Activated CD4-positive, CD25-positive, alpha-beta regulatory T cell (primary cell): ENCODE results near the gene IPO5.
"Not testable (repeated sequence)": the region's sequence is repeated elsewhere in the genome, so short reads cannot be mapped to it uniquely, and the experiment has no call there.

Source experiments
- DNase-seq, 4 experiments: peaks; one replicate each; lab custom pipeline; 2025; lab: John Stamatoyannopoulos, UW

IPO5 gene

GRCh38 chr13:97949316-97949715 is 4.2 kb upstream of the IPO5 start:
- DNase-seq = not testable (repeated sequence)

DNA sequence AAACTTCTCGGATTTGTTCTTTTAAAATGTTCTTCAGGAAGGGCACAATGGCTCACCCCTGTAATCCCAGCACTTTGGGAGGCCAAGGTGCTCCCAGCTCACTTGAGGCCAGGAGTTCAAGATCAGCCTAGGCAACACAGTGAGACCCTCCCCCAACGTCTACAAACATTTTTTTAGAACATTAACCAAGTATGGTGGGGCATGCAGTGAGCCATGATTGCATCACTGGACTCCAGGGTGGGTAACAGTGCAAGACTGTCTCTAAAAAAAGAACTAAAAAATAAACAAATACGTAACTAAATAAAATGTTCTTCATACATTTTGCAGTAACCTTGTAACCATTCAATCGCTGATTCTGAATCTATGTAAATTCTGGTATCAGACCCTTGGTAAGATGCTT is 2.1 kb upstream of the IPO5 start:
- DNase-seq = no peak

DNA sequence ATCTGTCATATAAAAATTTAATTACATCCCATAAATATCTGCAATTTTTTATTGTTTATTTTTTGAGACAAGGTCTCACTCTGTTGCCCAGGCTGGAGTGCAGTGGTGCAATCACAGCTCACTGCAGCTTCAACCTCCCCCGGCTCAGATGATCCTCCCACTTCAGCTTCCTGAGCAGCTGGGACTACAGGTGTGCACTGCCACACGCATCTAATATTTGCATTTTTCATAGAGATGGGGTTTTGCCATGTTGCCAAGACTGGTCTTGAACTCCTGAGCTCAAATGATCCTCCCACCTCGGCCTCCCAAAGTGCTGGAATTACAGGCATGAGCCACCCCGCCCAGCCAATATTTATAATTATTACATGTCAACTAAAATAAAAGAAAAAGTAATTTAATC is 644 bp upstream of the IPO5 start:
- not testable (repeated sequence) for DNase-seq

- no peak for DNase-seq
These were observed 7.9 kb downstream of the IPO5 start for GRCh38 chr13:97961340-97961739.

DNA sequence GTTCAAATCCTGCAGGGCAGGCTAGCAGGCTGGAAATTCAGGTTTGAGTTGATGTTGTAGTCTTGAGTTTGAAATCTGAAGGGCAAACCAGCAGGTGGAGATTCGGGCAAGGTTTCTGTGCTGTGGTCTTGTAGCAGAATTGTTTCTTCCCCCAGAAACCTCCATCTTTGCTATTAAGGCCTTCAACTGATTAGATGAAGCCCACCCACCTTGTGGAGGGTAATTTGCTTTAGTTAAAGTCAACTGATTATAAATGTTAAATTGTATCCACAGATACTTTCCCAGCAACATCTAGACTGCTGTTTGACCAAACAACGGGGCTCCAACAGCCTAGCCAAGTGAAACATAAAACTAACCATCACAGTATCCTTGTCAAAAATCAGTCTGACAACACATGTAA is 9.4 kb downstream of the IPO5 start:
- no peak for DNase-seq

GRCh38 chr13:97967226-97967625 is 13.8 kb downstream of the IPO5 start:
- DNase-seq = no peak

DNA sequence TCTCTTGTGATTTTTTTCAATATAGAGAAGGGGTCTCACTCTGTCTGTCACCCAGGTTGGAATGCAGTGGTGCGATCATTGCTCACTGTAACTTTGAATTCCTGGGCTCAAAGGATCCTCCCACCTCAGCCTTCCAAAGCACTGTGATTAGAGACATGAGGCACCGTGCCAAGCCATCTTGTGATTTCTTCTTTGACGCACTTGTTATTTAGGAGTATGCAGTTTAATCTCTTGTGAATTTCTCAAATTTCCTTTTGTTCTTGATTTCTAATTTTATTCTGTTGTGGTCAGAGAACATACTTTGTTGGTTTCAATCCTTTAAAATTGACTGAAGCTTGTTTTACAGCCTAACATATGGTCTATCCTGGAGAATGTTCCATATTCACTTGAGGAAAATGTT is 14.5 kb downstream of the IPO5 start:
- DNase-seq = no peak

DNA sequence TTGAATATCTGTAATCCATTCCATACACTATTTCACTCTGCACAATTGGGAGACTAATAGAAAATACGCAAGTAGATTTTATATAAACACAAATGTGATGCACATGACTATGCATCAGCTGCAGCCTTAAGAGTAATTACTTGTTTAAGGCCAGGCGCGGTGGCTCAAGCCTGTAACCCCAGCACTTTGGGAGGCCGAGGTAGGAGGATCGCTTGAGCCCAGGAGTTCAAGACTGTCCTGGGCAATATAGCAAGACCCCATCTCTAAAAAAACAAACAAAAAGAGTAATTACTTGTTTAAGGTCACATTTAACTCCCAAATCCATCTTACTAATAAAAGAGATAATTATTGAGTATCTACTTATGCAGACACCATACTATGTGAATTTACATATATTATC is 18.0 kb downstream of the IPO5 start:
- DNase-seq = no peak

- no peak for DNase-seq
These were observed 21.3 kb downstream of the IPO5 start for GRCh38 chr13:97974773-97975172.

DNA sequence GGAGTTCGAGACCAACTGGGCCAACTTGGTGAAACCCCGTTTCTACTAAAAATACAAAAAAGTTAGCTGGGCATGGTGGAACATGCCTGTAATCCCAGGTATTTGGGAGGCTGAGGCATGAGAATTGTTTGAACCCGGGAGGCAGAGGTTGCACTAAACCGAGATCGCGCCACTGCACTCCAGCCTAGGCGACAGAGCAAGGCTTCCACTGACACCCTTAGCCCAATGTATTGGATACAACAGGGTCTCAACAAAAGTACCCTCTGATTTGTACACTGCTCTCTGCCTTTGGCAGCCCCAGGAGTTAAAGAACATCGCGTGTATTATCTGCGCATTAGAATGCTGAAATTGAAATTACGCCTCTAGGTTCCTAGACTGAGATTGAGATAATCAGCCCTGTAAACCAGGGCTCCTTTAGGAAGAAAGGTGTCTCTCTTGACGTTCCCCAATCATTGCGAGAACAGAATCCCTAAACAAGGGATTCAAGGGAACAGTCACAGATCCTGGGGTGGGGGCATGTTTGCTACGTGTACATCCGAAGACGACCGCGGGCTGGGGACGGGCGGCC is 21.9 kb downstream of the IPO5 start:
- DNase-seq = no peak

DNA sequence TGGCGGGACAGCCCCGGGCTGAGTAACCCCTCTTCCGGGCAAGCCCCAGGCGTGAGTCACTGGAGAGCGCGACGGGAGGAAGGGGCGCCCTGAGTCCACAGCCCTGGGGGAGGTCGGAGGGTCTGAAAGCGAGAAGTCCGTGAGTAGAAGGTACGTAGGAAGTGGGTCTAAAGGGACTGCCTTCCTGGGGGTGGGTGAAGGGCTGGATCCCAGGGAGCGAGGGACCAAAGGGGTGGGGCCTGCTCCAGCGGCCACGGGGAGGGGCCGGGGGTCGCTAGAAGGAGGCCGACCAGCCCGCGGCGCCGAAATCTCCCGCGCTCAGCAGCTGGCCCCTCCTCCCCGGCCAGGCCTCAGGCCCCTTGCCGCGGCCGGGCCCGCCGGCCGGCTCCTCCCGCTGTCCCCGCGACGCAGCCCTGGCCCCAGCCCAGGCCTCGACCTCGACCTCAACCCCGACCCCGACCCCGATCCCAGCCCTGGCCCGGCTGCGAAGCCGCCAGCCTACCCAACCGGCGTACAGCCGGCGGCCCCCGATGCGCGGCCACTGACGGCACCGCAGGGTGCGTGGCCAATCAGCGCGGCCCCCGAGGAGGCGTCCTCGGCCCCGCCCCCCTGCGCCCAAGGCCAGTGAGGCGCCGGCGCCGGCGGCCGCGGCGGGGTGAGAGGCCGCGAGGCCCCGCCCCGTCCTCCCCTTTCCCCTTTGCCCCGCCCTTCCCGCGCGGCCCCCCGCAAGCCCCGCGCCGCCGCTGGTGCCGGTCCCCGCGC is 22.6 kb downstream of the IPO5 start:
- peak; percentile 73 to 90 (median 82) for DNase-seq

GRCh38 chr13:97976610-97977521 is 23.4 kb downstream of the IPO5 start:
- DNase-seq = peak in 1 of 4 experiments; percentile 25

- no peak for DNase-seq
These were observed 24.5 kb downstream of the IPO5 start for GRCh38 chr13:97977982-97978381.

DNA sequence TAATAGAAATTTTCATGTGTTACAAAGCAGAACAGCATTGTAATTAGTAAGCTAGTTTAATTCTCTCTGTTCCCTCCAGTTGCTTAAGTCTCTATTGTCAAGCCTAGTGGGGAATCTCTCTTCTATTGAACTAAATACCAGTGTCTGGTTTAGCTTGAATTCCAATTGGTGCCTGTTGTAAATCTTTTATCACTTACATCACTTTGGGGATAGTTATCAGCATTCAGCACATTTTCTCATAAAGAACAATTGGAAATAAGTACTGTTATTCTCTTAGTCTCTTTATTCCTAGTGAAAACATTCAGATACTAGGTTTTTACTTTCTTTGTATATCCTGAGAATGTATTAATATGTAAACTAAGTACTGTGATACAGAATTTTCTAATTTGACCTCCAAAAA is 25.2 kb downstream of the IPO5 start:
- DNase-seq = no peak

- no peak for DNase-seq
These were observed 25.6 kb downstream of the IPO5 start for GRCh38 chr13:97979051-97979450.

DNA sequence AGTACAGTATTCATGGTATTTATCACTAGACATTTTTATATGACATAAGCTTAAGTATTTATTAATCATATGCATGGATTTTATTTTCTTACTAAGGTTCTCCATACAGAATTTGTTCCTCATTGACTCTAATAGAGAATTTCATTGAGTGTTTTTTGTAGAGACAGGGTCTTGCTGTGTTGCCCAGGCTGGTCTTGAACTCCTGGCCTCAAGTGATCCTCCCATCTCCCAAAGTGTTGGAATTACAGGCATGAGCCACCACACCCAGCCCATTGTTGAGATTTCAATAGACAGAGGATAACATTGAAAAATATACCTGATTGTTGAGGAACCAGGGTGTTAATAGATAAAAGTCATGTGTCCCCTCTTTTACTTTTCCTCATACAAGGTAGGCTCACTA is 26.1 kb downstream of the IPO5 start:
- no peak for DNase-seq

DNA sequence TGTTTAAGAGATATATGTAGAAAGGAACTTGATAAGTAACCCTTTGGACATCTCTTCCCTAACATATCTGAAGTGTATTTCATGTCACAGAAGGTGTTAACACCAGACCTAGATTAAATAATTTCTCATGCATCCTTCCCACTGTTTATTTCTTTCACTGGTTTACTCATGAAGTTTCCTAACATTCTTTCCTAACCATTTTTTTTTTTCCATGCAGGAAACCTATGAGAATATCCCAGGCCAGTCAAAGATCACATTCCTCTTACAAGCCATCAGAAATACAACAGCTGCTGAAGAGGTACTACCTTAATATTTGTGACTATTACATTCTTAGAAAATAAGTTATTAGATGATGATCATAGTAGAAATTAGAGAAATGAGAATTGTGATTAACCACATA is 28.8 kb downstream of the IPO5 start:
- no peak for DNase-seq

DNA sequence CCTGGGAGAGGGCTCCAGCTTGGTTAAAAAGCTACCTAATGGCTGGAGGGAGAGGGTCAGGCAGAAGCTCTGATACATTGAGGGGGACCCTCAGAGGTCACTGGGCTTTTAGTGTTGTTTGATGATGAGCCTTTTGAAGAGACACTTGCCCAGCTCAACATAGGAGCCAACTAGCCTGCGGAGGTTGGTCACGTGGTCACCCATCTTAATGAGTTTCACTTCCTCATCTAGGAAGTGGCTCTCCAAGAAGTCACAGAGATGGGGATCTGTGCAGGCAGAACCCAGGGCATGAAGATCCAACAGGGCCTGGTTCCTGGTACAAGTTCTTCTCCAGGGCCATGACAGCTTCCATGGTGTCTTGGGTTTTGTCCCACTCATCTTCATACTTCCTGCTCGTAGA is 33.4 kb downstream of the IPO5 start:
- no peak for DNase-seq

DNA sequence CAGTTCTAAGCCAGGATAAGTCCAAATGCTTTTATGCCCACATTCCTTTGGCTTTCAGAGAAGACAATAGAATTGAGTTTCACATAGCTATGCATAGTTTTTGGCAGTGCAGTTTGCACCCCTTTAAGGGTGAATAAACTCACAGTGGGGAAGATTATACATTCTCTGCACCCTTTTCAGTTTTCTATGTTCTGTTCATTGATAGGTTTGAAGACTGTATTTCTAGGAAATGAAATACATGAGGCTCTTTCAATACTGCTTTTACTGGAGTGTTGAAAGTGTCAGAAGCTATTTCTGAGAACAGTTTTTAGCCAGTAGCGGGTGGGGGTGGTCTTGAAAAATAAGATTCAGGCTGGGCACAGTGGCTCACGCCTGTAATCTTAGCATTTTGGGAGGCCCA is 46.2 kb downstream of the IPO5 start:
- DNase-seq = no peak

- no peak for DNase-seq
These were observed 50.6 kb downstream of the IPO5 start for GRCh38 chr13:98004107-98004506.

- not testable (repeated sequence) for DNase-seq
These were observed 51.5 kb downstream of the IPO5 start for GRCh38 chr13:98004997-98005396.

GRCh38 chr13:98007001-98007400 is 53.5 kb downstream of the IPO5 start:
- DNase-seq = no peak

GRCh38 chr13:98013241-98013640 is 59.8 kb downstream of the IPO5 start:
- no peak for DNase-seq
